GM10847 (cell line): Measurements from ENCODE around the gene HNRNPC.

Source experiments
- POLR2A ChIP-seq: IDR thresholded peaks from 2 replicates; pipeline ENCODE4 v1.6.1; 2011; ENCODE audit not compliant: insufficient read length; ENCODE audit errors: extremely low read depth

The HNRNPC gene

DNA sequence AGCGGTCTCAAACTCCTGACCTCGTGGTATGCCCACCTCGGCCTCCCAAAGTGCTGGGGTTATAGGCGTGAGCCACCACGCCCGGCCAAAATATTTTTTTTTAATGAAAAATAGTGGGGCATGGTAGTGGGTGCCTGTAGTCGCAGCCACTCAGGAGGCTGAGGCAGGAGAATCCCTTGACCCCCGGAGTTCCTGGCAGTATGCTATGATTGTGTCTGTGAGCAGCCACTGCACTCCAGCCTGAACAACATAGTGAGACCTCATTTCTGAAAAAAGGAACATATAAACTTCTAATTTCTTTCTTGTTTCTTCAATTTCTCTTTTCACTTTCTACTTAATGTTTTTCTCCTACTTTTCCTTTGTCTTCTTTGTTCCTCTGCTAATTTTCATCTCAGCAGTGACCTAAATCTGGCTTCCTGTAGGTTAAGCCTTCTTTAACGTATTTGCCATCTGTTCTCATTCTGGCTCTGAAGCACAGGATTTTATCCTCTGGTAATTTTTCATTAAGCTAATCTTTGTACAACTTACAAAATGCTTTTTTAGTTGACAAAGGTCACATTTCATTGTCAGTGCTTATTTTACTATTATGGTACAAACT is 6.1 kb upstream of the HNRNPC start:
- TF ChIP-seq POLR2A = no peak

DNA sequence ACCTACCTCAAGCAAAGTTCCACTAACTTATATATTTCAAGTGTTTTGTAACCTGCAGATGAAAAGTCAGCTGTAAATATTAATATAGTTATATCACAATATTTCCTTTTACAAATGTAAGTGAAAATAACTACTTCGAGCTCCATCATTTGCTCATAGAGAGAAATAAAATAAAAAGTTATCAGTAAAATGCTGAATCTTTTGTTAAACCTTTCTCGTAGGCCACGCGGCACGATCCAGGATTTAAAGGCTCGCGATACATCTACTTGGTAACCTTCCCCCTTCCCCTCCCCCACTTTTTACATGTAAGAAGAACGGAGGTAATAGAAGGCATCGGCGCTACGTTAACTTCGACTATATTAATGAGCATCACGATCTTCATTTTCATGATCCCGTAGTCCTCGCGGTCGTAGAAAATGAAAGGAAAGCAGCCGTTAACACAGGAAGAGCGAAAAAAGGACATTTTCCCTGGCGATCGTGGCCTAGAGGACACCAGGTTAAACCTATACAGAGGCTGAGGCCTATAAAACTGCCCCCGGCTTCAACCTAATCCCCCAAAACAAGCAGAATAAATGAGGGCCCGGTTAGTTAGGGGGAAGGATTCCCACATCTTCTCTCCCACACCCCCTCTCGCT is 508 bp downstream of the HNRNPC start:
- no peak for TF ChIP-seq POLR2A

DNA sequence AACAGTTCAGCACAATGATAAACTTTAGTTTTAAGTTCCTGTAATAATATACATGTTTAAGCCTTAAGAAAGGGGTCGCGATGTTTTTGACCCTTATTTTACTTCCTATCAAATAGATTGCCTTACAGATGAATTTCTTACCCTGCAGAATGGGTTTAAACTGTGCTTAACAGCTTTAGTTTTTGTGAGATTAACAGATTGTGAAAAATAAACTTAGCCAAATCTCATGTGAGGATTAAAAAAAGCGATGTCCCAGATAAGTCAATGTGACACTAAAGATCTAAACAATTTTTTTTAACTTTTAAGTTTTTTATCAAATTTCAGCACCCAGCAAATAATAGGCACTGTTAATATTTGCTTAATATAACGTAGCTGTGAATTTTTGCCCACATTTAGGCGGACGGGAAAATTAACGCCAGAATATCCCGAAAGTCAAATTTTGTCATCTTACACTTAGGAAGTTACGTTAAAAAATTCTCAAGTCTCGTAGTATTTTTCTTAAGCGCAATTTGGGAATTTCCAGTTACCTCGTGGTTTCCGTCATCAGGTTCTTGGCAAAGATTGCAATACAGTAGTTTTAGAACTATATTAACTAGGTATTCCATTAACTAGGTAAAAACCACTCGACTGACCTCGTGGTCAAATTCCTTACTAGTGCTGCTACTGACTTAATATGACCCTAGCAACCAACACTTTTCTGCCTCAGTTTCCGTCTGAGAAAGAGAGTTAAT is 1.2 kb downstream of the HNRNPC start:
- TF ChIP-seq POLR2A = no peak

DNA sequence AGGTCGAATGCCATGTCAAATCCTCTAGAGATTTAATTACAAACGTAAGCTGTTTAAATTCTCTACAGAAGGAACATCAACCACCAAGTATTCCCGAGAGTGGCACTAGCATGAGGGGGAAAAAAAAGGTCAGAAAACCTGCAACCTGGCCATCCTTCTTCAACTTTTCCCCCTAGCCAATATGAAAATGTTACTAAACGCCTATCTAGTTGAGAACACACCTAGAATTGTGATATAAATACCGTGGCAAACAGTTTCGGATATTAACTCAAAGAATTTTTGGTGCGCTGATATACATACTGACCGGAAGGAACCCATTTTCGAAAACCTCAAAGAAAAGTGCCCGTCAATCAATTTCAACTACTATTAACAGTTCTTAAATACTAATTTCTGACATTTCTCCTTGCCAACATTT is 1.8 kb downstream of the HNRNPC start:
- no peak for TF ChIP-seq POLR2A

DNA sequence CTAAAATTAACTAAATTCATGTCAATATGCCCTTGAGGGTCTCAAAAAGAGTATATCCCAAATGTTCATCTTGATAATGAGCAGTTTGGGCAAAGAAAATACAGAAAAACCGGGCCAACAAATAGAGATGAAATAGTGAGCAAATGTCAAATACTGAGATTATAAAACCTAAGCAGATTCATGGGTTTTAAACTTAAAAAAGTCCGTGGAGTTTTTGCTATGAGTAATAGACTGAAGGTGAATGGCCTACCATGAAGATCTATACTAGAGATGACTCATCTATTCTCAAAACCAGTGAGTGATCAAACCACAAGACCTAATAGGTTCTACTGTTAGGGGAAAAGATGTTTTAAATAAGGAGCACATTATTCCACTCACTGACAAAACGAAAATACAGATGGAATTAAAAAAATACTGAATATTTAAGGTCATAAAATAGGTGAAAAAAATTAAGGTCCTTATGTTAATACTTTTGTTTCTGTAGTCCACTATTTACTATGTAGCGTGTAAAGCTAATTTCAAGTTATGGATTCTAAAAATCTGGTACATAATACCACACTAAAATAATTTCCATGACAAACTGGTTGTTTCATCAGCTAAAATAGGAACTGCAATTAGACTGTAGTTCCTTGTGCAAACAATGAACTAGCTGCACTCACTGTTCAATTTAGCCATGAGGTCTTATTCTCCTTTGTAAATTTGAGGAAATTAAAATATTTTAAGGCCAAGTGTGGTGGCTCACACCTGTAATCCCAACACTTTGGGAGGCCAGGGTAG is 5.0 kb downstream of the HNRNPC start:
- TF ChIP-seq POLR2A = no peak

DNA sequence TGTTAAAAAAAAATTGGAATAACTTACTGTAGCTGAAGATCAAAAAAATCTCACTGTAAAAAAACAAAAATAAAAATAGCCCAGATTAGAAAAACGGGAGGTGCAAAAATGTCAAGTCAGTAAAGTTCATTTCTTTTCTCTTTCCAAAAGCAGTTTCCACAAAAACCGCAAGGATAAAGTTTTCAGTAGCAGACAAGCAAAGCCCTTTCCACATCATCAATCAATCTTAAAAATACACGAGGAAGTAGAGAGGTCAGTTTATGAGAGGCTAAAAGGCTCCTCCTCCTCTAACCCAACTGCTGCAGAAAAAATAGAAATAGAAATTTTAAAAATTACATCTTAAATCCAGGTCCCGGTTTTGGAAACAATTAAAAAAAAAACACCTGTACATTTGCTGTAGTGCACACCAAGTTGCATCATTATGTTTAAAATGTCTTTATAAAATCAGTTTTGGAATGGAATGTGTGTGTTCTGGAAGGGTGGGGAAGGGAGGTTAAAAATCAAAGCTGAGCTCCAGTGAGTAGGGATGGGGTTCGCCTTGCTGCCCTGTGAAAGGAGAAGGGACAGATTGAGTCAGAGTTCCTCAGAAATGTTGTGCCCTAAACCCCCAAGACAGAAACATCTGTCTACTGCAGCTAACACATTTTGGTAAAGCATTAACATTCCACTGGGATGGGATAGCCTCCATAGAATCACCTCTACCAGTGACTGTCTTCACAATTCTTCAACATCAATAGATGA is 5.8 kb downstream of the HNRNPC start:
- no peak for TF ChIP-seq POLR2A

DNA sequence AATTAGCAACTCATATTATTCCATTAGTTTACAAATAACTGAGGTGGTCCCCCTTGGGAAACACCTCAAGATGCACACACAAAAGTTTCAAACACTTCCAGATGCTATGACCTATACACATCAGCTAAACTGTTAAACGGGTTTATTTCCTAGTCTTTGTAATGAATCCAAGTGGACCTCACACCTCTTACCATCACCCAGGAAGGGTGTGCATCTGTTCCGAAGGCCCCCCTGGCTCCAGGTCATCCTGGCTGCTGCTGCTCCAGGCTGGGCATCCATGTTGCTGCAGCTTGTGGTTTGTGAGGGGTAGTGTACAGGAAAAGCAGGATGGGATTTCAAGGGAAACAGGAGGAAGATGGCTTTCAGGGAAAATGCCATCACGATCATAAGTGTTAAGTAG is 6.8 kb downstream of the HNRNPC start:
- TF ChIP-seq POLR2A = no peak

DNA sequence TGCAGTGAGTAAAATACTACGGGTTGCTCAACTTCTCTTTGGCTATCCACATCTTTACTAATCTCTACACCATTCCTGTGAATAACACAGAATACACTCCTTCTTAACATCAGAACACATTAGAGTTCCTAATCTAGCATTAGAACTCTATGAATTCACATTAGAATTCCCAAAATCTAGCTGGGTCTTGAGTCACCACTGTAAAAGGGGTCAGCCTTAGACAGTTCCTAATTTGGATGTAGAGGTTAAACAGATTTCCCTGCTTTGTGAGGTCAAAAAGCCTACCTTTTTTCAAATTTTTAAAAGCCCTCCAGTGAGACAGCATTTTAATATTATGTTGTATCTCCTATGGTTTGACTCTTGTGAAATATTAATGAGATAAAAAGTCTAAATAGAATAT is 7.4 kb downstream of the HNRNPC start:
- TF ChIP-seq POLR2A = no peak

DNA sequence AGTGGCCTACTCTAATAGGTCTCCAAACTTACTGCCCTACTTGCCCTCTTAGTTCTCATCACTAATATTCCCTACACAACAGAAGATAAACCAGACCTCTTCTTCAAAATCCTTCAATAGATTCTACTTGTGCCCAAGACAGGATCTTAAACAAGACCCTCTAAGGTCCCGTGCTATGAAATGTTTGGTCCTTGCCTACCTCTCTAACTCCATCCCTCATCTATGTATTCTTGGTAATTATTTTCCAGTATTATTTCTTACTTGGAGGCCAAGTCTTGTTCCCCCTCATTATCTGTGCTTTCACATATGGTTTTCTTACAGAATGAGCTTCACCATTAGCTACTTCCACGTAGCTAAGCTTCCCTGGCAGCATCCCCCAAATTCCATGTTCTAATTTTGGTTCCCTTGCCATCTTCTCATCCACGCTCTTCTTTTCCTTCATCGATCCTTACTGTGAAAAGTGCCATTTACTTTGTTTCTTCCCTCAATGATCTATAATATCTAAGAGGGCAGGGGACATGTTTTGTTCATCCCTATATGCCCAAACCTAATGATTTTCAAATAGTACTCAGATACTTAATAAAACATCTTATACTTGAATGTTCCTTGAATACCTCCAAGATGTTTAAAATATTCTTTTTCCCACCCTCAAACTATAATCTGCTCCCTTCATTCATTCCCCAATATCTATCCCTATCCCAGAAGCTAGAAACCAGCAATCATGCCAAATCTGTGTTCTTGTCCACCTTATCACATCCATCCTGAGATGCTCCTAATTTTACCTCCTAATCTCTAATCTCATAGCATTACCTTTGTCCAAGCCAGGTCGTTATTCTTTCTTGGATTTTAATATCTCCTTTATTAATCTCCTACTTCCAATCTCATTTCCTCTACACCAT is 10.1 kb downstream of the HNRNPC start:
- no peak for TF ChIP-seq POLR2A

DNA sequence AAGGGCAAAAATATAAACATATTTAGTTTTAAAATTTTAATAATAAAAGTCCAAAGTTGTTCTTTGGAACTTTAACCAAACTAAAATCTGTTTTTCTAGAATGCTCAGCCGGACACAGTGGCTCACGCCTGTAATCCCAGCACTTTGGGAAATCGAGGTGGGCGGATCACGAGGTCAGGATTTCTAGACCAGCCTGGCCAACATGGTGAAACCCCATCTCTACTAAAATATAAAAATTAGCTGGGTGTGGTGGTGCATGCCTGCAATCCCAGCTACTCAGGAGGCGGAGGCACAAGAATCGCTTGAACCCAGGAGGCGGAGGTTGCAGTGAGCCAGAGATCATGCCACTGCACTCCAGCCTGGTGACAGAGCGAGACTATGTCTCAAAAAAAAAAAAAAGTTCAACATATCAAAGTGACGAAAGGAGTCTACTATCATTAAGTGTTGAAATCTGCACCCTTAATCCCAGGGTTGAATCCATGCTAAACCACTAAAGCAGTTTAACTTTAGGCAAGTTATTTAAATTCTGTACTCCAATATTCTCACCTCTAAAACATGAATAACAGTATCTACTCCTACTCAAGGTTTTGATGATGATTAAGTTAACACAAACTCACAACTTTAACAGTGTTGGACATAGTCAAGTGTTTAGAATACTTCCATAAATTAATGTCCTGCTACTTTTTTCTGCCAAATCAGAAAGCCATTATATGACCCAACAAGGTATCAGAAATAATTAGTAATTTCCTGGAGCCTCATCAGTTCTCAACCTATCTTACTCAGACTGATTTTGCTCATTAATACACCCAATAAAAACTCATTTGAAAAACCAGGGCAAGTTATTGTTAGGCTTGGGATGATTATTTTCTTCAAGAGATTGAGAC is 11.0 kb downstream of the HNRNPC start:
- no peak for TF ChIP-seq POLR2A

DNA sequence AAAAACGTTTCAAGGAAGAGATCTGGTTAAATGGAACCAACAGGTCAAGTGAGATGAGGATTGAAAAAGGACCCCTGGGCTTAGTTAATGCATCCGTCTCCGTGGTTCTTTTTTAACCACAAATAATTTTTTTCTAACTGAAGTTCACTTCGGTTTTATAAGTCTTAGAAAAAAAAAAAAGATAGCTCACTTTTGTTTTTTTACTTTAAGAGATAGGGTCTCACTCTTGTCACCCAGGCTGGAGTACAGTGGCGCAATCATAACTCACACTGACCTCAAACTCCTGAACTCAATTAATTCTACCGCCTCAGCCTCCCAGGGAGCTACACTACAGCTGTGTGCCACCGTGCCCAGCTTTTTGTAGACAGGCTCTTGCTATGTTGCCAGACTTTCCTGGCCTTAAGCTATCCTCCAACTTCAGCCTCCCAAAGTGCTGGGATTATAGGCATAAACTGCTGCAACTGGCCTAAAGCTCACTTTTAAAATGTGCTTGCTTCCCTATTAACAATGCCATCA is 11.8 kb downstream of the HNRNPC start:
- TF ChIP-seq POLR2A = no peak

DNA sequence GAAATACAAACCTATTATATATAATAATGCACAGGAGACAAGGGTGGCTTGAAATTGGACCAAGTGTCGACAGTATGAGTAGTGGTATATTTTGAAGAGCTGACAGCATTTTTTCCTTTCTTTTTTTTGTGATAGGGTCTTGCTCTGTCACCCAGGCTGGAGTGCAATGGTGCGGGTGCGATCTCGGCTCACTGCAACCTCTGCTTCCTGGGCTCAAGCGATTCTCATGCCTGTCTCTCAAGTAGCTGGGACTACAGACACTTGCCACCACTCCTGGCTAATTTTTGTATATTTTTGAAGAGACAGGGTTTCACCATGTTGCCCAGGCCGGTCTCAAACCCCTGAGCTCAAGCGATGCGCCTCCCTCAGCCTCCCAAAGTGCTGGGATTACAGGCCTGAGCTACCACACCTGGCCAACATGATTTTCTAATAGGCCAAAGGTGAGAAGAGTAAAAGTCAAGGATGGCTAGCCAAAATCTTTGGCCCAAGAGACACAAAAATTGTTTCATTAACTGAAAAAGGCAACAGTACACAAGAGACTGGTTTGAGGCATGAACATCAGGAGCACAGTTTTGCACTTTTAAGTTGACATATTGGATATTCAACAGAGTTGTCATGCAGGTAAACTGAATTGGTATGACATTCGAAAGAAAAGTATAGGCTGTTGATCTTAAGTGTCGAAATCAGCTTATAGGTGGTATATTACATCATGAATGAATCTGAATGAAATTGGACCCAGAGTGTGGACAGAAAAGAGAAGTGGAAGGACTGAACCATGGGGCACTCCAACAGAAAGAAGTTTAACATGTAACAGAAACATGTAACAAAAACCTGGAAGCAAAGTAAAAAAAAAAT is 12.5 kb downstream of the HNRNPC start:
- TF ChIP-seq POLR2A = no peak
